GM19324 (cell line): ENCODE results near the gene TRAPPC10.

Experiments
- ATAC-seq: cut with Tn5 transposase; IDR thresholded peaks from one replicate; pipeline ENCODE4 v1.9.1; 2021; ENCODE audit warnings: mild to moderate bottlenecking, moderate library complexity; ENCODE audit not compliant: unreplicated experiment, low FRiP score

The TRAPPC10 gene, protein sequence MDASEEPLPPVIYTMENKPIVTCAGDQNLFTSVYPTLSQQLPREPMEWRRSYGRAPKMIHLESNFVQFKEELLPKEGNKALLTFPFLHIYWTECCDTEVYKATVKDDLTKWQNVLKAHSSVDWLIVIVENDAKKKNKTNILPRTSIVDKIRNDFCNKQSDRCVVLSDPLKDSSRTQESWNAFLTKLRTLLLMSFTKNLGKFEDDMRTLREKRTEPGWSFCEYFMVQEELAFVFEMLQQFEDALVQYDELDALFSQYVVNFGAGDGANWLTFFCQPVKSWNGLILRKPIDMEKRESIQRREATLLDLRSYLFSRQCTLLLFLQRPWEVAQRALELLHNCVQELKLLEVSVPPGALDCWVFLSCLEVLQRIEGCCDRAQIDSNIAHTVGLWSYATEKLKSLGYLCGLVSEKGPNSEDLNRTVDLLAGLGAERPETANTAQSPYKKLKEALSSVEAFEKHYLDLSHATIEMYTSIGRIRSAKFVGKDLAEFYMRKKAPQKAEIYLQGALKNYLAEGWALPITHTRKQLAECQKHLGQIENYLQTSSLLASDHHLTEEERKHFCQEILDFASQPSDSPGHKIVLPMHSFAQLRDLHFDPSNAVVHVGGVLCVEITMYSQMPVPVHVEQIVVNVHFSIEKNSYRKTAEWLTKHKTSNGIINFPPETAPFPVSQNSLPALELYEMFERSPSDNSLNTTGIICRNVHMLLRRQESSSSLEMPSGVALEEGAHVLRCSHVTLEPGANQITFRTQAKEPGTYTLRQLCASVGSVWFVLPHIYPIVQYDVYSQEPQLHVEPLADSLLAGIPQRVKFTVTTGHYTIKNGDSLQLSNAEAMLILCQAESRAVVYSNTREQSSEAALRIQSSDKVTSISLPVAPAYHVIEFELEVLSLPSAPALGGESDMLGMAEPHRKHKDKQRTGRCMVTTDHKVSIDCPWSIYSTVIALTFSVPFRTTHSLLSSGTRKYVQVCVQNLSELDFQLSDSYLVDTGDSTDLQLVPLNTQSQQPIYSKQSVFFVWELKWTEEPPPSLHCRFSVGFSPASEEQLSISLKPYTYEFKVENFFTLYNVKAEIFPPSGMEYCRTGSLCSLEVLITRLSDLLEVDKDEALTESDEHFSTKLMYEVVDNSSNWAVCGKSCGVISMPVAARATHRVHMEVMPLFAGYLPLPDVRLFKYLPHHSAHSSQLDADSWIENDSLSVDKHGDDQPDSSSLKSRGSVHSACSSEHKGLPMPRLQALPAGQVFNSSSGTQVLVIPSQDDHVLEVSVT

DNA sequence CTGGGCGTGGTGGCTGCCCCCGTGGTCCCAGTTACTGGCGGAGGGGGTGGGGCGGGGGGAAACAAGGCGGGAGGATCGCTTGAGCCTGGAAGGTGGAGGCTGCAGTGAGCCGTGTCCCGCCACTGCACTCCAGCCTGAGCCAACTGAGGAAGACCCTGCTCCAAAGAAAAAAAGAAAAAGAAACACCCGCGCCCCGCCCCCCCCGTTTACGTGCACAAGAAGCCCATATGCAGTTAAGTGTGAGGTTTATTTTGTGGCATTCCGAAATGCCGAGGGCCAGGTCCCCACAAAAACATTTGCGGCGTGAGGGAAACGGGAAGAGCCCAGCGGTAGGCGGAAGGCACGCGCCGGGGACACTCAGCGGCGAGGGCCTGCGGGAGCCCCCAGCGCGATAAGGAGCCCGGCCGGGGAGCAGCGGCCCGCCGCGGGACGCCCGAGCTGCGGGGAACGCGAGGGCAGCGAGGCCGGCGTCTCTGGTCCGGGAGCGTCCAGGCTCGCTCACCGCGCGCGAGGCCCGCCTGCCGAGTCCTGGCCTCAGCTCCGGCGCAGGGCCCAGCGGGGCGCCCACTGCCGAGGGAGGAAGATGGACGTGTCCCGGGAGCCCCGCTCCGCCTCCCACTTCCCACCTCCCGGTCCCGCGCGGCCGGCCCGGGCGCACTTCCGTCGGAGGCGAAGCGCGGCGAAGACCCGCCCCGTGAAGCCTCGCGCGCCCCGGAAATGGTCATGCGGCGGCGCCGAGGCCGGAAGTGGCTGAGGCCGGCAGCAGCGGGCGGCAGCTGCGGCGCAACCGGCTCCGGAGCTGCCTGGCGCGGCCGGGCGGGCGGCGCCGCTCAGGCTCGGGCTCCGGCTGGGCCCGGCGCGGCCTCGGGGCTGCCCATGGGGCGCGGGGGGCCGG is at the start of gene TRAPPC10:
Gene TRAPPC10 (plus strand): TSS at position 731 of the 895 bp plus-strand sequence. CDS start 185 bp downstream, outside the sequence.
- peak; percentile 80 for ATAC-seq

GRCh38 chr21:43965911-43966585 is 46.1 kb upstream of the TRAPPC10 start:
- ATAC-seq = no peak

DNA sequence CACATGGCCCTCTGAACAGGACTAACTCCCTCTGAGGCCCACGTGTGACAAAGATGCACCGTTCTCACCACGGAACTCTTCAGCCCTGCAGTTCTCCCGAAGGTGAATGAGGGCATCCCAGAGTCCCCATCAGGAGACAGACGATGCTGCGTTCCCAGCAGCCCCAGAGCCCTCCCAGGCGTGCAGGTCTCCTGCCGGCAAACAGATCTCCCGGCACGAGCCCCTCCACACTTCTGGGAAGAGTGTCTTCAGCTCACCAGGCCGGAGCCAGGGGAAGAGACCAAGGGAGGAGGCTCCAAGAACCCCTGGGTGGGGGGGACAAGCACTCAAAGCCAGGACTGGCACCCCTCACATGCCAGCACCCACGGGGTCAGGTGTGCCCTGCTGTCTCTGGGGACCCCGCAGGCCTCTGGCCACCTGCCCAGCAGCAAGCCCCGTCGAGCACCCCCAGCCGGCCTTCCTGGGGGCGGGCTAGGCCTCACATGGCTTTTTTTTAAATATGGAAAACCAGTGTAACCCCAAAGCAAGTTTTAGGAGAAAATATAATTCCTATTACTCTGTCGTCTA is 45.1 kb upstream of the TRAPPC10 start:
- ATAC-seq = no peak

- ATAC-seq = no peak
These were observed 44.1 kb upstream of the TRAPPC10 start for GRCh38 chr21:43967981-43968380.

DNA sequence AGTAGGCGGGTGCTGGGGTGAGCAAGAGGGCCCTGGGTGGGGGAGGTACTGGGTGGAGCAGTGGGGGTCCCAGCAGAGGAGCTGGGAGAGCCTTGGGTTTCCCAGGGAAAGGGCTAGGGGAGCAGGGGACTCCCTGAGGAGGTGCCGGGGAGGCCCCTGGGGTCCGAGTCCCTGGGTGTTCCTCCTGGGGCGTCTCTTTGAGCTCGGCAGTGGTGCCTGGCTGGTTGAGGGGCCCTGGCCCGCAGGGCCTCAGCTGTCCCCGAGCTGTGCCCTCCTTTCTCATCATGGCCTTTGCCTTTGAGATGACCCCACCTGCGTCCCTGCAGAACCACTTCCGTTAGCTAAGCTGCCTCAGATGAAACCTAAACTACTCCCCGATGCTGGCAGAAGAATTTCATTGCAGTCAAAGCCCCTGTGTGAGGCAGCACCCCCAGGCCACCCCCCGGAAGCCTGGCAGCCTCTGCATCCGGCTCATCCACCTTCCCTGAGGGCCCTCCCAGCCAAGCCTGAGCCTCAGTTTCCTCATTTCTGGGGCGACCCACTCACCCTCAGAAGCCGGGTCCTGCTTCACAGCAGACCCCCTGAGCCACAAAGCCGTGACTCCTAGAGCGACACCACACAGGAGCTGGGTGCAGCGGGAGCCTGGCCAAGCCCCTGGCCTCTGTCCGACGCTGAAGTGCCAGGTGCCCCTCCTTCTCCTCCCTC is 43.5 kb upstream of the TRAPPC10 start:
- no peak for ATAC-seq

GRCh38 chr21:43969115-43969444 is 43.0 kb upstream of the TRAPPC10 start:
- ATAC-seq = no peak

DNA sequence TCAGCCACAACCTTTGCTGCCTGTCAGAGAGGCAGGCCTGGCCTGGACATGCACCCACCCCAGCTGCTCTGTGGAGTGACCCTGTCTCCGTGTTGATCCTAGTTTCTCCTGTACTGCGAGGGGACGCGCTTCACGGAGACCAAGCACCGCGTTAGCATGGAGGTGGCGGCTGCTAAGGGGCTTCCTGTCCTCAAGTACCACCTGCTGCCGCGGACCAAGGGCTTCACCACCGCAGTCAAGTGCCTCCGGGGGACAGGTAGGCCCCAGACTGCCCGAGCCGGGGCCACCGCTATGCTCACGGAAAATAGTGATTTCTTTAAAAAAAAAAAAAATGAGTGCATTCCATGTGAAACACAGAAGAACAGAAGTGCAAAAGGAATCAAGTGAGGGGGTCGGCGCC is 41.6 kb upstream of the TRAPPC10 start:
- no peak for ATAC-seq

DNA sequence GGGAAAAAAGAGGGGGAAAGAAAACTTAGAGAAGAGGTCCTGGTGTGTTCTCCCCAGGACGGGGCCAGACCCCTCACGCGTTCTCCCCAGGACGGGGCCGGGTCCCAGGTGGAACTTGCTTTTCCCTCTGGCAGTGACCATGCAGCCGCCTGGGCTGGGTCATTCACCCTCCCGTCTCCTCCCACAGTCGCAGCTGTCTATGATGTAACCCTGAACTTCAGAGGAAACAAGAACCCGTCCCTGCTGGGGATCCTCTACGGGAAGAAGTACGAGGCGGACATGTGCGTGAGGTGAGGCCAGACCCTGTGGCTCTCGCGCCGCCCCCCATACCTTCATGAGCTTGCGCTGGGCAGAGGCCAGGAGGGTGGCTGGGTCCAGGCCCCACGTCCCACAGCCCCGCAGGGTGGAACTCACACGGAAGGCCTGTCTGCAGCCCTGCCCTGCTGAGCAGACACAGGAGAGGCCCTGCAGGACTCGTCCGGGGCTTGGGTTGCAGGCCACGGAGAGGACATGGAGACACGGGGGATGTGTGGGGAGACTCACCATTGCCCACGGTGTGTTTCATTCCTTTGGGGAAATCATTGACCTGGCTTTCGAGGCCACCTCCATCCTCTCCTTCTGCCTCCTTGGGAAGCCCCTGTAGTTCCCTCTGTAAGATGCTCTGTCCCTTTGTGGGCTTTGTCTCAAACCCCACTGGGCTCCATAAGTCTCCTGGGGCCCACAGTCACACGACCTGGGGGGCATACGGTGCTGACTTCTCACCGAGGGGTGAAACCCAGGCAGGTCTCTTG is 40.7 kb upstream of the TRAPPC10 start:
- no peak for ATAC-seq

DNA sequence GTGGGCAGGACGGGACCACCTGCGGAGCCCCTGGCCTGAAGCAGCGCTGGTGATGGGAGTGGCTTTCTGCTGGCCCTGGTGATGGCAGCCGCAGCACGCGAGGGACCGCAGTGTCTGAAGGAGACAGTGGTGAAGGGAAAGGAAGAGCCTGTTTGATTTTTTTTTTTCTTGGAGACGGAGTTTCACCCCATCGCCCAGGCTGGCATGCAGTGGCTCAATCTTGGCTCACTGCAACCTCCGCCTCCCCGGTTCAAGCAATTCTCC is 40.2 kb upstream of the TRAPPC10 start:
- ATAC-seq = no peak

DNA sequence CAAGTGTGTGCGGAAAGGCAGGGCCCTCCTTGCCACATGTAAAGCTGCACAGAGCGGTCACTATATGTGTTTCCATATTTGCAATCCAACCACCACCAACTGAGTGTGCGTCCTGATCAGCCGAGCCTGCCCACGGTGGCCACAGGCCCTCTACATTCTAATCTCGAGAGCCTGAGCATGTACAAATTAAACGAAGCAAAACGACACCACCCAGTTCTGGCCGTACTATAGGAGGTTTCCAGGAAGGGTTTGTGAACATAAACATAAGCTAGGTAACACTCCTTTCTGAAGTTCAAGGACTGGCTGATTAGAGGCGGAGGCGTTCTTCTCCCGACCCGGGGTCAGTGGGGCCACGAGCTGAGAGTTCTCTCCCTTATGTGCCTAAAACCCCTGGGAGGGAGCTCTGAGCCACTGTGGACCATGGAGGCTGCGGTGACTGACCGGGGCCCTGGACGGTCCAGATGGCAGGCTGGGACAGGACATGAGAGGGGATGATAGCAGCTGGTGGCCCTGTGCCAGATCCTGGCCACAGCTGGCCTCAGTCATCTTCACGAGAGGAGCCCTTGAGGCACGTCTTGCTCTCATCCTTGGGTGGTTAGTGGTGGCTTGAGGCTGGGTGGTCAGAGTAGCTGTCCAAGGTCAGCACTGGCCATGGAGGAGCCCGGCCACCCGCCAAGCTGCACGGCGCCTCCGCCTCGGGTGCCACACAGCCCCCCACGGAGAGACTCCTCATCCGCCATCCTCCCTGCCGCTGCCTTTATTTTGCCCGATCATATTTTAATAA is 39.1 kb upstream of the TRAPPC10 start:
- no peak for ATAC-seq

DNA sequence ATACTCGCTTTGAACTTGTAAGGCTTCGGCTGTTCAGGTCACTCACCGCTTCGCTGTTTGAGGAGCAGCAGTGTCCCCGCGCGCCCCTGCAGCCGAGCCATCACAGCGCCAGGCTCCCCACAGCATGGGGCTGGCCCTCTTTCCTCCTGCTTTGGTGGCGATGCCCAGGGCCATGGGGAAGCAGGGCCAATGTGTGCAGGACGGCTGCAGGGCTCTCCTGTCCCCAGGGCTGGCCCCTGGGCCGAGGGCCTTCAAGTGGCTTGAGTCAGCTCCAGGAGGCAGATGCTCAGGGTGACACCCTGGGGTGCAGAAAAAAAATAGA is 38.5 kb upstream of the TRAPPC10 start:
- ATAC-seq = no peak

DNA sequence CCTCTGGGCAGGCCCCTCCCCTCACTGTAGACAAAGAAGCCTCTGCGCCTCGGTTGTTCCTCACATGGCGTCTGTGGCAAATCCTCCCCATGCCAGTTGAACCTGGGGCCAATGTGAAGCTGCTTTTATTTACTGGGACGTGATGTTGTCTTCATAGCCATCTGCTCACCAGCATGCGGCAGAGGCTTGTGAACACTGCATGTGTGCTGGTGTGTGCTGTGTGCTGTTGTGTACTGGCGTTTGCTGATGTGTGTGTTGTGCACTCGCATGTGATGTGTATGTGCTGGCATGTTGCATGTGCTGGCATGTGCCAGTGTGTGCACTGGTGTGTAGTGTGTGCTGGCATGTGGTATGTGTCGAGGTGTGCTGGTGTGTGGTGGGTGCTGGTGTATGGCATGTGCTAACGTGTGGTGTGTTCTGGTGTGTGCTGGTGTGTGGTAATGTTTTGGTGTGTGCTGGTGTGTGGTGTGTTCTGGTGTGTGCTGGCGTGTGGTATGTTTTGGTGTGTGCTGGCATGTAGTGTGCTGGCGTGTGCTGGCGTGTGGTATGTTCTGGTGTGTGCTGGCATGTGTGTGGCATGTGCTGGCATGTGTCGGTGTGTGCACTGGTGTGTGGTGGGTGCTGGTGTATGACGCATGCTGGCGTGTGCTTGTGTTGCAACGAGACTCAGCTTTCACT is 37.2 kb upstream of the TRAPPC10 start:
- no peak for ATAC-seq

GRCh38 chr21:43975469-43976098 is 36.5 kb upstream of the TRAPPC10 start:
- ATAC-seq = no peak

DNA sequence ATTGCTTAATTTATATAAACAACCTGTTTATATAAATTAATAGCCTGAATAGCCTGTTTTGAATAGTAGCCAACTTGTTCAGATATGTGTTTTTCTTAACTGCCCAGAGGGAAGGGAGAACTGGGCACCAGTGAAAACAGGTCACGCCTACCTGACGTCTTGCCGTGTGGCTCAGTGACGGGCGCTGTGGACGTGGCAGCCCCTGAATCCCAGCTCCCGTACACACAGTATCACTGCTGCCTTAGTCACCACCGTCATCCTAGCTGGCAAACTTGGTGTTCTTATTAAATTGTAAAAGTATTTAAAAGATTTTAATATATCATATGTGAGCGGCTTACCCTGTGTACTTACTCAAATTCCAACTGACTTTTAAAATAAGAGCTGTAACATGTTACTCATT is 35.4 kb upstream of the TRAPPC10 start:
- no peak for ATAC-seq

GRCh38 chr21:43978060-43978459 is 34.0 kb upstream of the TRAPPC10 start:
- no peak for ATAC-seq

DNA sequence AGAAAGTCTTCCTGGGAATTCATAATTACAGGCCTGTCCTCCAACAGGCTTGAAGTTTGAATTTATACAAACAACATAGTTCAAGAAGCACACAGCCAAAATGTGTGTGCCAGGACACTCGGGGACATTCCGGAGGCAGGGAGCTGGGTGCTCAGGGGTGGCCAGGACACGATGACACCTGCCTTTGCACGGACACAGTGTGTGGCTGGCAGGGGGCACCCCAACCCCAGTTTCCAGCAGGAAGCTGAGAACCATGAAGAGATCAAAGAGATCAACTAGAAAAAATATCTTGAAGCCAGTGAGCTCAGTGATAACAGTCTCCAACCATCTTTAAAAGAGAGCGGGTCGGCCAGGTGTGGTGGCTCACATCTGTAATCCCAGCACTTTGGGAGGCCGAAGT is 32.5 kb upstream of the TRAPPC10 start:
- no peak for ATAC-seq
